Activated CD4-positive, alpha-beta T cell treated with anti-CD3 and anti-CD28 coated beads, Interleukin-2, amount 50 U/mL, for 4 hours (primary cell): ENCODE measurements around the gene CNGB1.
"Not testable (repeated sequence)": the region's sequence is repeated elsewhere in the genome, so short reads cannot be mapped to it uniquely, and the experiment has no call there.

Source experiments
- DNase-seq, 2 experiments: peaks; one replicate each; pipeline ENCODE4 v3.0.0-alpha.2; 2020

CNGB1 gene

GRCh38 chr16:57899771-57900661, 70.9 kb downstream of the CNGB1 start:
- DNase-seq: peak; percentile 75 to 82

GRCh38 chr16:57898961-57899360, 72.0 kb downstream of the CNGB1 start:
- DNase-seq: no peak

- DNase-seq: no peak
Observed at GRCh38 chr16:57897996-57898395, 72.9 kb downstream of the CNGB1 start.

DNA sequence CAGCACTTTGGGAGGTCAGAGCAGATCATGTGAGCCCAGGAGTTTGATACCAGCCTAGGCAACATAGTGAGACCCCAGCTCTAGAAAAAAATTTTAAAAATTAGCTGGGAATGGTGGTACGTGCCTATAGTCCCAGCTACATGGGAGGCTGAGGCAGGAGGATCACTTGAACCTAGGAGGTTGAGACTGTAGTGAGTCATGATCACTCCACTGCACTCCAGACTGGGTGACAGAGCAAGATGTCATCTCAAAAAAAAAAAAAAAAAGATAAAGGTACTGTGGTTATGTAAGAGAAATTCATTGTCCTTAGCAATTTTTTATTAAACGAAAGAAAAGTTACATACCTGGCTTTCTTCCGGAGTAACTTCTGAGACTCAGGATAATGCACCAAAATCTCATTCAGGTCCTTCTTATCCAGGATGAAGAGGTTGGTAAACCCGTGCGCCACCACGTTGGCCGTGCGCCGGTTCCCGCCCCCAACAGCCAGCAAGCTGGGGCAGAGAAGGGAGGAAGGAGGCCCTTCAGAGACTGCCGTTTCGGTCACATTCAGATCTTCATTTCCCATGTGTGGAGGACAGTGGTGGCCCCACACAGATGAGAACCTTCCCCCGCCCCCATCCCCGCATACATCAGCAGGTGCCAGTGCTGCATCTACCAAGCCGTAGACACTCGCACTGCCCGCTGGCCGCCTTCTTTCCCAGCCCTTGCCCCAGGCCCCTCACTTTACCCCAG, 73.7 kb downstream of the CNGB1 start:
- DNase-seq: no peak

DNA sequence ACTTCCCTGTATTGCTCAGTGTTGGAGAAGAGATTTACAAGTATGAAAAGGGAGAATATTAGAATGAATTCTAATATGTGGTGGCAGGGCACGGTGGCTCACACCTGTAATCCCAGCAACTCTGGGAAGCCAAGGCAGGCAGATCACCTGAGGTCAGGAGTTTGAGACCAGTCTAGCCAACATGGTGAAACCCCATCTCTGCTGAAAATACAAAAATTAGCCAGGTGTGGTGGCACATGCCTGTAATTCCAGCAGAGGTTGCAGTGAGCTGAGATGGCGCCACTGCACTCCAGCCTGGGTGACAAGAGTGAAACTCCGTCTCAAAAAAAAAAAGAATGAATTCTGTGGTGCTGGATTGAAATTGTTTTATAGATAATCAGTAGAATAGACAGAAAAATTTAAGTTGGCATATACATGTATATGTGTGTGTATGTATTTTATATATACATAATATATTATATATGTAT, 75.8 kb downstream of the CNGB1 start:
- DNase-seq: not testable (repeated sequence)

- DNase-seq: no peak
Observed at GRCh38 chr16:57894390-57895080, 76.4 kb downstream of the CNGB1 start.

GRCh38 chr16:57893559-57894389, 77.2 kb downstream of the CNGB1 start:
- DNase-seq: no peak

GRCh38 chr16:57893217-57893558, 77.7 kb downstream of the CNGB1 start:
- DNase-seq: no peak

DNA sequence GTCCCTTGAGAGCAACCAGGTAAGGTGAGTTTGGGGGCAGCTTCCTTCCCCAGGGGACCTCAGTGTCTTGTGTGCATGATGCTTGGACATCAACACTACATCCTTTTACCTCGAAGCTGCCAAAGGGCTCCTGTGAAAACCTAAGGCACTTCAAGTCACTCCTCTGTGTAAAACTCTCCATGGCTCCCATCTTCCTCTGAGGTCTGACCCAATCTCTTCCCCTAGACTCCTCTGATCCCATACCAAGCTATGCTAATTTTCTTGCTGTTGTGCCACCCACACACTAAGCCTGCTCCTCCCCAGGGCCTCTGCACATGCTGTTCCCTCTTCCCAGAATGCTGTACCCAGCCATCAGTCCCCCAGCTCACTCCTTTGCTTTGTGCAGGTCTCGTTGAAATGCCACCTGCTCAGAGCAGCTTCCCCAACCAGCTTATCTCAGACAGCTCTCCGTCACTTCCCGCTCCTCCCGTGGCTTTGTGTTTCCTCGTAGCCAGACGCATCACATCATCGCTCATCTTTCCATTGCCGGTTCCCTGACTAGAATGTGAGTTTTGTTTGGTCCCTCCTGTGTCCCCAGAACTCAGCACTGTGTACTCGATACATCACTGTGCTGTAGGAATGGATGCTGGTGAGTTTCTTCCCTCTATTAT, 78.4 kb downstream of the CNGB1 start:
- DNase-seq: no peak

- no peak for DNase-seq
Observed at GRCh38 chr16:57892041-57892440, 78.9 kb downstream of the CNGB1 start.

- DNase-seq: no peak
Observed at GRCh38 chr16:57890752-57891111, 80.2 kb downstream of the CNGB1 start.

DNA sequence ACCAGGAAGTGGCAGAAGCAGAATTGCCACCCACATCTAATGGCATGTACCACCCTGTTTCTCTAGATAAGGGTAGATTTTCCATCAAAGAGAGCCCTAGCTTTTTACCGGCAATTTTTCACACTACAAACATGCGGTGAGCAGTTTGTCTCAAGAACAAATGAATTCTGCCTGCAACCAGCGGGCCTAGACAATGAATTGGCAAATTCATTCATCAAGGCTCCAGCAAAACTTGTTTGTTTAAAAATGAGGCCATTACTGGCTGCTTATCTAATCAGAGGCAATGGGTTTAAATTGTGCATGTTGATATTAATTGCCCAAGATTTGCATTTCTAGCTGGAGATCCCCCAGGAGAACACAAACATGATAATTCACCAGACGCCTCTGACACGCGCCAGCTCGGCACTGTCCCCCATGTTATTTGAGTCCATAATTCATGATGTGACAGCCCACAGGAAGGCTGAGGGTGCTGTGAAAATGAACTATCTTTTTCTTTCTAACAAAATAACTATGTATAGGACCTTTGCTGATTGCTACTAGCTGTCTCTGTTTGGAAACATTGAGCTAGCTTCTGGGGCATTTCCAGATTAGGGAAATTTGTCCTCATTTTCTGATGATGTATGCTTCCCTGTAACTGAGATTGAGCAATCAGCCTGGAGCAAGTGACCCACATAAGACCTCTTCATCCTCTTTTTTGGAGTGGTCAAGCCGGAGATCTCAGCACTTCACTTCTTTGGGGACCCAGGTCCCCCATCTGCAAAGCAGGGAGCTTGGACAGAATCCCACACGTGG, 80.8 kb downstream of the CNGB1 start:
- DNase-seq: no peak

GRCh38 chr16:57889522-57889921, 81.4 kb downstream of the CNGB1 start:
- DNase-seq: no peak

GRCh38 chr16:57889111-57889510, 81.8 kb downstream of the CNGB1 start:
- DNase-seq: no peak

DNA sequence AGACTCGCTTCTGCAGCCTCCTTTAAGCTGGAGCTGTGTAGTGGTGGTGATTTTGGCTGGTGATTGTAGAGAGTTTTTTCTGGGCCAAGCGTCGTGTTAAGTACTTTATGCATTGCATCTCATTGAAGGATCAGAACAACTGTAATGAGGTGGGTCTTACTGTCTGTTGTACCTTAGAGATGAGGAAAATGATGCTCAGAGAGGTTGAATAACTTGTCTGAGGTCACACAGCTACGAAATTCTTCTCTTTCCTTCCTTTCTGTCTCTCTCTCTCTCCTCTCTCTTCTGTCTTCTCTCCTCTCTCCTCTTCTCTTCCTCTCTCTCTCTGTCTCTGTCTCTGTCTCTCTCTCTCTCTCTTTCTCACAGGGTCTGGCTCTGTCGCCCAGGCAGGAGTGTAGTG, 82.8 kb downstream of the CNGB1 start:
- DNase-seq: no peak

DNA sequence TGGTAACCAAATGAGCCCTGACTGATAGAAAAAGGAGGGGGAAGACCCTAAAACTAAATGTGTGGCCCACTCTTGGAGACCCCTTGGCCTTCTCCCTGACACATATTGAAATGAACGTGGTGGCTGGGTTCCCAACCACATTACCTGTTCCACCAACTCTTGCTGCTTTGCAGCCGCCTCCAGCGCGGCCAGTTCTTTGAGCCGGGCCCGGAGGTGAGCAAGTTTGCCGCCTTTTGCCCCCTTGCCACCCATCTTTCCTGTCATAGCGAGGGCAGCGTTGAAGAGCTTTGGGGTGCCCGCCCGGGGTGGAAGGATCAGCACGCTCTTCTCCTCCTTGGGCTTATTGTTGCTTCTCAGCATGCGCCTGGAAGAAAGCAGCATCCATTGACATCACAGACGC, 83.2 kb downstream of the CNGB1 start:
- DNase-seq: no peak

GRCh38 chr16:57886427-57886826, 84.5 kb downstream of the CNGB1 start:
- no peak for DNase-seq

DNA sequence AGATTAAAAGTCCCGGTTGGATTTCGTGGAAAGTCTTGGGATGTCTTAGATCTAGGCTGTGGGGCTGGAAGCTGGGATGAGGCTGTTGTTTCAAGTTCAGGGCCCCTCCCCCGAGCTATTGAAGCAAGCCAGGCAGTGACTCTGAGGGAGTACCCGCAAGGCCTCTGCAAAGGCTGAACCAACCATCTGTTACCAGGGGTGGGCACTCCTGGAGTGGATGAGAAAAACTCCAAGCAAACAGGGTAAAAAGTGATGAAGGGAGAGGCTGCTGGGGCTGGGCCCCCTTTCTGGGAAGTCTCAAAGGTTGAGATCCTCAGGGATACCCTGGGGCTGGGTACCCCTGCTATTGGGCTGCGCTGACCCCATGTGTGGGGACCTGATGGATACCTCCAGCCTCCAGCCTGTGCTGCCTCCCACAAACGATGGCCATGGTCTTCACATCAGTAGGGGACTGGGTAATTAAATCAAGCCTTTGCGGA, 86.2 kb downstream of the CNGB1 start:
- DNase-seq: no peak

DNA sequence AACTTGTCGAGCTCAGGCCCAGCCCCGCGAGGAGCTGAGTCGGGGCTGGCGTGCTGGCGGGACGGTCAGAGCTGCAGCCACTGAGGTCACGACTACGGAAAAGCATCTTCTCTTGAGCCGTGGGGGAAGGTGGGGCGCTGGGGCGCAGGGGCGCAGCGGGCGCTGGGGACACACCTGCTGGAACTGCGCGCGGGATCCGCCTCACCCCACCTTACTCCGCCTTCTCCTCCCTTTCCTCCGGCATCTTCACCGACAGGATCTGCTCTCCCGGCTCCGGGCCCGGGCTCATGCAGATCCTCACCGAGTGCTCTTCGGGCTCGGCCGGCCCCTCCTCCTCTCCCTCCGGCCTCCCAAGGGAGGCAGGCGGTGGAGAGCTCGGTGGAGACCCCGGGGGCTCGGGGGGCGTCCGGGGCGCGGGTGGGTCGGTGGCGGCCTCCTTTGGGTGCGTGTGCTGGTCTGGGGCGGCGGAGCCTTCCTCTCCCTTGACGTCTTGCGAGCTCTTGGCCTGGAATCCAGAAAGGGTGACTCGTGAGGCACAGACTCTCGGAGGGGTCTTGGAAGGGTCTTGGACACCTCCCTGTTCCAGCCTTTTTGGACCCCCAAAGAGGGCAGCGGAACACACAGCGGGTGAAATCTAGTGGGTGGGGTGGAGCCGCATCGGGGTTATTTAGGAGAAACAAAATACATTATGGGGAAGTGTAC, 86.8 kb downstream of the CNGB1 start:
- DNase-seq: no peak

GRCh38 chr16:57883480-57883879, 87.4 kb downstream of the CNGB1 start:
- DNase-seq: no peak

DNA sequence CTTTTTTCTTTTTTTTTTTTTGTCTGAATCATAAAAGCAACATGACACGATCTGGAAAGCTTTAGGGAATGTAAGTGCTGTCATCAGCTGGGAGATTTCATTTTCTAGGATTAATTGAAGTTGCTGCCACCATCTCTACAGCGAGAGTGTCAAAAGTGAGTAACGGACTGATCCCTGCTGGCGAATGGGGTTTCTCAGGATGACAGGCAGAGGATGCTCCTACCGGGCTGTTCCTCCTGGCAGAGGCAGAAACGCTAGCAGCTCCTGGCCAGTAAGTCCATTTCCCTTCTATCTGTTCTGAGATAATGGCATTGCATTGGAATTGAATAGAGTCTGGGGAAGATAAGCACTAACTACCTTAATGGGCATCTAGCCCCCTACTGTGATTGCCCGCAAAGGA, 88.1 kb downstream of the CNGB1 start:
- DNase-seq: no peak
